ENCODE results near the gene SLC35C1.

GRCh38 chr11:45761659-45762058 is 43.3 kb upstream of the SLC35C1 start:
- TF ChIP-seq CTCF (conservative IDR thresholded peaks at IDR 0.05 in 1 of 2, IDR thresholded peaks at IDR 0.05 in 1 of 2; ENCODE audit: extremely low read depth in 1 of 2, insufficient read depth in 1 of 2, low read depth in 1 of 2, low read length in 2 of 2): no peak
- no peak for TF ChIP-seq EZH2 (IDR thresholded peaks at IDR 0.05; ENCODE audit: borderline replicate concordance, low read length)
